HCT116 (cell line): ENCODE measurements around the gene CACNG5.

Experiments used
- CEBPB ChIP-seq: IDR thresholded peaks from 2 replicates; pipeline ENCODE4 v1.6.1; 2012; ENCODE audit warnings: low read depth
- CTCF ChIP-seq, 3 experiments: fragments of 200-600 bp in 1 of 3; sonication (generic) in 1 of 3; IDR thresholded peaks in 2 of 3; conservative IDR thresholded peaks in 1 of 3; 2 replicates each; pipeline ENCODE4 v1.5.1; 2012 to 2017; ENCODE audit warnings: low read depth in 2 of 3, low read length in 2 of 3, antibody characterized with exemption in 1 of 3, borderline replicate concordance in 1 of 3, control low read depth in 1 of 3, mild to moderate bottlenecking in 1 of 3, mixed read lengths in 1 of 3, mixed run types in 1 of 3, moderate library complexity in 1 of 3; ENCODE audit not compliant: insufficient read depth in 1 of 3
- ELF1 ChIP-seq: IDR thresholded peaks from 2 replicates; pipeline ENCODE4 v1.6.1; 2012; ENCODE audit warnings: low read depth, borderline replicate concordance
- EZH2 ChIP-seq: fragments of 200-600 bp; sonication (generic); IDR thresholded peaks from 2 replicates; pipeline ENCODE4 v1.6.1; 2017; ENCODE audit warnings: antibody characterized with exemption, mixed run types
- POLR2A ChIP-seq: IDR thresholded peaks from 2 replicates; pipeline ENCODE4 v1.7.0; 2011; ENCODE audit warnings: borderline replicate concordance; ENCODE audit not compliant: insufficient read depth, insufficient read length; ENCODE audit errors: extremely low read depth

GRCh38 chr17:66850692-66851091 is 15.8 kb downstream of the CACNG5 start:
- TF ChIP-seq POLR2A (no peak), EZH2 (no peak), CTCF (IDR thresholded peaks at IDR 0.05 in 2 of 3, conservative IDR thresholded peaks at IDR 0.05 in 1 of 3; ENCODE audit: borderline replicate concordance in 1 of 3, insufficient read depth in 1 of 3, low read depth in 2 of 3, low read length in 2 of 3) (no peak), CEBPB (no peak), ELF1 (no peak)
